HG02571 (cell line): Measurements from ENCODE around the gene ANKRD45.
"Not testable (repeated sequence)": the region's sequence is repeated elsewhere in the genome, so short reads cannot be mapped to it uniquely, and the experiment has no call there.

Source experiments
- ATAC-seq: cut with Tn5 transposase; IDR thresholded peaks from one replicate; pipeline ENCODE4 v1.9.1; 2021; ENCODE audit warnings: mild to moderate bottlenecking, moderate library complexity; ENCODE audit not compliant: unreplicated experiment

ANKRD45 gene

GRCh38 chr1:173573596-173573995, 96.1 kb downstream of the ANKRD45 start:
- ATAC-seq = no peak

- no peak for ATAC-seq
These were observed 97.3 kb downstream of the ANKRD45 start for GRCh38 chr1:173572201-173572873.

GRCh38 chr1:173570370-173571007, 99.2 kb downstream of the ANKRD45 start:
- peak; percentile 91 for ATAC-seq

- ATAC-seq = no peak
These were observed 101.2 kb downstream of the ANKRD45 start for GRCh38 chr1:173568483-173568882.

- ATAC-seq = not testable (repeated sequence)
These were observed 105.8 kb downstream of the ANKRD45 start for GRCh38 chr1:173563846-173564245.

- ATAC-seq = no peak
These were observed 106.8 kb downstream of the ANKRD45 start for GRCh38 chr1:173562813-173563212.

- ATAC-seq = no peak
These were observed 108.4 kb downstream of the ANKRD45 start for GRCh38 chr1:173561263-173561662.

GRCh38 chr1:173560285-173560880, 109.3 kb downstream of the ANKRD45 start:
- ATAC-seq = no peak
